Activated T-cell treated with anti-CD3 and anti-CD28 coated beads for 4 hours (primary cell): Measurements from ENCODE around the gene SNRPA1.
"Not testable (repeated sequence)": the region's sequence is repeated elsewhere in the genome, so short reads cannot be mapped to it uniquely, and the experiment has no call there.

Experiments used
- DNase-seq: peaks from one replicate; pipeline ENCODE4 v3.0.0-alpha.2; 2020

Gene SNRPA1

DNA sequence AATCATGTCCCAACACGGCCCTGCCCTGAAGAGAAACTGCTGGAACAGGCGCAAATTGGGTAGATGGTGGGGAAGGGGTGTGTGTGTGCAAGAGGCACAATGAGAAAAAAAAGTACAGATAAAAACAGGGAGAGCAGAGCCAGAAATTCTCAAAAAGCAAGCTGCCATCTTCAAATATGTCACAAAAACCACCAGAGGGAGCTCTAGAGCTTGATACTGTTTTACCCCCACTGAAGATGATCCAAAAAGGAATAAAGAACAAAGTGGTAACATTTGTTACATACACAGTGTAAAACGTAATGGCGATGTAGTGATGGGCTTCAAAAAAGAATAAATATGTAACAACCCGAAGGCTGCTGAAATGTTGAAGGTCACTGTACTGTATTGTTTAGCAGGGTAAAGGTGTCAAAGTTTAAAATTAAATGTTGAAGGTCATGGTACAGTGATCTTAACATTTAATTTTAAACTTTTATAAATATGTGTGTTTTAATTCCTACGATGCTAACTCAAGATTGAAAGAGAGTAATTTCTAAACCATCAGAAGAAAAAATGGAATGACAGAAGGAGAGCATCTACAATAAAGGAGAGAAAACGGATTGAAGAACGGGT lies 6.0 kb downstream of the SNRPA1 start:
- DNase-seq: no peak

DNA sequence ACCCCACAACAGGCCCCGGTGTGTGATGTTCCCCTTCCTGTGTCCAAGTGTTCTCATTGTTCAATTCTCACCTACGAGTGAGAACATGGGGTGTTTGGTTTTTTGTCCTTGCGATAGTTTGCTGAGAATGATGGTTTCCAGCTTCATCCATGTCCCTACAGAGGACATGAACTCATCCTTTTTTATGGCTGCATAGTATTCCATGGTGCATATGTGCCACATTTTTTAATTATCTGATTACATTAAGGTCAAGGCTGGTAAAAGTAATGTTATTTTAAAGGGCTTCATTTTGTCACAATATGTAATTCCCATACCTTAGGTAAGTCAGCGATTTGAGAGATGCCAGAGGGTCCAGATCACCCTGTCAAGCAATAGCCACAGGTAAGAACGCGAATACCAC lies 7.7 kb downstream of the SNRPA1 start:
- DNase-seq: not testable (repeated sequence)

DNA sequence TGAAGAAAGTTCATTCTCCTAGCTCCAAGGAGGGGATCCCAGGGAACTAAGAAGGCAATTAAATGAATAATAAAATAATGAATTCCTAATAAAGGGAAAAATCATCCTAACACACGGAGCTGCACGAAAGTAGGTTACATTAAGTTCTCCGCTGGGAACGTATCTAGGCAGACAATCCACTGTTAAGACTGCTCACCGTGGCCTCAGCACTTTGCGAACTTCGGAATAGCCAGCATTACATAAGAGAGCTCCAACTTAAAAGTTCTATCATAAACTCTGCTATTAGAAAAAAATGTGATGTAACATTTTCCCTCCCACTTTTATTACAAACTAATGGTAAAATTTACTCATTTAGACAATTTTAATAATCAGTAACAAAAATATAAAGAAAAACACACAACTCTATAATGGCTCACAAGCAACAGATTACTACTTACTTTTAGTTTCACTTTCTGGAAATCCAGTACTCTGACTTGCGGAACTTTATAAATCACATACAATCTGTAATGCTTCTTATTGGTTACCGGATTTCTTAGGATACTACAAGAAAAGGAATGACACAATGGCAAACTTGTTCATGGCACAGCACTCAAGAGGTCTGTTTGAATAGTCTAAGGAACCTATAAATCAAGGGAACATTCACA lies 8.5 kb downstream of the SNRPA1 start:
- DNase-seq: no peak

DNA sequence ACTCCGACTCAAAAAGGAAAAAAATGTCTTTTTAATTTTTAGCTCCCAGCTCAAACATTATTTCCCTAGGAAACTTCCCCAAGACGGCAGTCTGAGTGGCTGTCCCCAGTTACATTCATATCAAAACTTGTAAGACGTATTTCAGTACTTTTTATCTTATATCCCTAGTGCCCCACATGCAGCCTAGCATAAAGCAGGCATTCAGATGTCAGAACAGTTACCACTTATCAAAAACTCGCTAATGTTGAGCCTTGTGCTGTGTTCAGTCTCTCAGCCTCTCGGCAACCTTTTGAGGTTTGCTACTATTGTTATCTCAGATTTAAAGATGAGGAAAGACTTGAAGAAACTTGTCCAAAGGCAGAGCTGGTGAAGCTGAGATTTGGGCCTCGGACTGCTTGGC lies 11.1 kb downstream of the SNRPA1 start:
- DNase-seq: no peak

DNA sequence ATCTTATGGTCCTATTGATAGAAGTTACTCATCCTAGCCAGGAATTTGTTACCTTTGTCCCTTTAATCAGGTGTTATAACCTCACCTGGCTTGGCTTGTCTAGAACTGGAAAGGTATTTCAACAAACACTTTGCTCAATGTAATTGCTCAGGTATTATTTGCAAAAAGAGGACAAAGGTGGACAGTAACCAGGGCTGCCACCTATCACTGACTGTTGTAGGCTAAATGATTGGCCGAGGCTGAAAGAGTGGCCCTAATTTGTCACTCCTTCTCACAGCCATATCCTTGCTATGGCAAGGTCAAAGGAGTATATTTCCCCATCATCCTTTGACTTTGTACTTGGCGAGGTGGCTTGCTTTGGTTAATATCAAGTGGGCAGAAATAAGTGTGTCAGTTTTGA lies 15.0 kb downstream of the SNRPA1 start:
- no peak for DNase-seq

- DNase-seq: no peak
These were observed 17.0 kb downstream of the SNRPA1 start for GRCh38 chr15:101277943-101278564.

DNA sequence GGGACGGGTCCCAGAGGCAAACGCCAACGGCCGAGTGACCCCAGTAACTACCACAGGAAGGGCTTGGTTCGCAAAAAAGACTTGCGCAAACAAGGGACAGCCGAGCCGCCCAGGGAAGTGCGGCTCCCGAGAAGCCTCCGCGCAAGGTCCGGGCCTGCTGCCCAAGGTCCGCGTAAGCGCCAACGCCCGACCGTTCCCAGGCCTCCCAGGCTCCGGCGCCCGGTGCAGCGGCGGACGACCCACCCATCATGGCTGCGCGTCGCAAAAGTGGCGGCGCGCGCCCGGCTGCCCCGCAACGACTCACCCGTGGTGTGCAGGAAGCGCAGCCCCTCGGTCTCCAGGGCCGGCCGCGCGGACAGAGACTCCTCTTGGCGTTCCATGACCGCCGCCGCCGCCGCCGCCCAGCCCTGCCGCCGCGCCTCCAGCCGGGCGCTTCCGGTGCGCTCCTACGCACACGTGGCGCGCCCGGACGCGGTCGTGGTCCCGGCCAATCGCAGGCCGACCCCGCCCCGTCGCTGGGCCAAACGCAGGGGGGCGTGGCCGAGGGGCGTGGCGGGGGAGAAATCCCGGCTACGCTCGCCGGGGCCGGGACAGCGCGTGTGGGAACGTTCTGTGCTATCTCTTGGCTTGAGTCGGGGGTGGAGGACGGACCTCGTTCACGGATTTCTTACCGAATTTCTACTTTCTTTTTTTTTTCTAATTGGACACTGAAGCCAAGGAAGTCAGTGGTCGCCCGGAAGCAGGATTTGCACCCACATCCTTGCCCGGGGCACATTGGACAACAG lies 17.8 kb downstream of the SNRPA1 start, which contains the start of gene SELENOS:
SELENOS (minus strand) TSS at position 448 of the 785 bp plus-strand sequence; CDS start at position 380, 68 bp downstream.
- peak; percentile 84 for DNase-seq

GRCh38 chr15:101276501-101277037 lies 18.5 kb downstream of the SNRPA1 start:
- no peak for DNase-seq

DNA sequence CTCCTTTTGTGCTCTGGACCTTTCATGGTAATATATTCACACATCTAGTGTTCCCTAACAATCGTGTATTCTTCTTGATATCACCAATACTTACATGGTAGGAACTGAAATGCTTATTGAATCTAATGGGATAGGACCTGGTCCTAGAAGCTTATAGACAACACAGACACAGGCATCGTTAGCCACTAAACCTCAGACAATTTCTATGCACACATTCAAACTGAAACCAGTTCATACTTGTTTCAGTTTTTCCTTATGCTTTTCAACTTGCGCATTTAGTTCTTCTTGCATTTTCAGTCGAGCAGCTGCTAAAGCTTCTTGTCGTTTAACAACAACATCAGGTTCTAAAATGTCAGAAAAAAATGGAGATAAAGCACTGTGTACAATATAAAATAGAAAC lies 20.0 kb downstream of the SNRPA1 start:
- DNase-seq: no peak

GRCh38 chr15:101273534-101273933 lies 21.5 kb downstream of the SNRPA1 start:
- DNase-seq: no peak

- DNase-seq: no peak
These were observed 22.5 kb downstream of the SNRPA1 start for GRCh38 chr15:101272584-101272983.

DNA sequence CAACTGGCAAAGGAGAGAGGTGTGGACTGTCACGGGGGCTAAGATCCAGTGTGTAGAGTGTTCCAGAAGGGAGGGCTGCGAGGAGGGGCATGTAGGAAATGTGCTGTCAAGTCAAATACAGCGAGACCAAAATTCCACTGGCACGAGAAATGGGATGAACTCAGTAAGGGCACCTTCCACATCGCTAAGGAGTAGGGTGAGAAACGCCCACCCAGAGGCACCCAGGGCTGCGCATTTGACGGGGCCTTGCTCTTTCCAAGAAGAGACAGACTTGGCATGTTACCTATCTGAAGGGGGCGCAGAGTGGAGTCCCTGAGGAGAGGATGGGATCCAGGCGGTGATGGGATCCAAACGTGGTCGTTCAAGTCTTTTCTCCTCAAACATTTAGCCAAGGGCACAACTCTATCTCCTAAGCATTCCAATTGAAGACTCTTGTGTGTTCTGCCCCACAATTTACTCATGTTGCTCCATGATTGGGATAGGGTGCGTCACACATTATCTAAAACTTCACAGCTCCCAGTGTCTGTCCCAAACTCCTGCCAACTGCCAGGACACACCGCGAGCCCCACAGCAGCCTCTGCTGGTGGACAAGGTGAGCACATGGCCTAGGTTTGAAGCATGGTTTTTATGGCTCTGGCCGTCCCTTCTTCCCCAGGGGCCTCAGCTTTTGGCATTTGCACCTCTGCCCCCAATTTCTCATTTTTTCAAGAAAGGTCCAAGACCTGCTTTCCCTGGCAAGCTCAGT lies 25.4 kb downstream of the SNRPA1 start:
- DNase-seq: no peak

GRCh38 chr15:101267320-101268104 lies 27.5 kb downstream of the SNRPA1 start:
- no peak for DNase-seq

DNA sequence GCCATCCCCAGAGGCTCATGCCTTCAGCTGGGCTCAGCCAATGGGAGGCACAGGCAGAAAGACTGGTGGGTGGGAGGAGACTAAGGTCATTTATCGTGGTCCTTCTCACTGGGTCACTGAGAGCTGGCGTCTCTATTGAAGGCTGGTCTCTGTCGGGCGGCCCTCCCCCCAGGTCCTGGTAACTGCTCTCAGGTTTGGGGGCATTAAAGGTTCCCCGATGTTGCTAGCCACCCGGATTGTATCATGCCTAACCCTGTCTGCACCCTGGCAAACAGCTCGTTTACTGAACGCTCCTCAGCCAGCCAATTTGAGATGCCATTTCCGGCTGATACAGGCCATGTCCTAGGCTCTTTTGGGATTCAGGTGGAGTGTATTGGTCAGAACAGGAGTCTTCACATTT lies 28.3 kb downstream of the SNRPA1 start:
- DNase-seq: no peak

GRCh38 chr15:101266034-101266433 lies 29.0 kb downstream of the SNRPA1 start:
- no peak for DNase-seq

- DNase-seq: no peak
These were observed 30.0 kb downstream of the SNRPA1 start for GRCh38 chr15:101264911-101265641.

GRCh38 chr15:101264011-101264410 lies 31.0 kb downstream of the SNRPA1 start:
- DNase-seq: no peak

GRCh38 chr15:101262551-101262950 lies 32.5 kb downstream of the SNRPA1 start:
- DNase-seq: no peak

DNA sequence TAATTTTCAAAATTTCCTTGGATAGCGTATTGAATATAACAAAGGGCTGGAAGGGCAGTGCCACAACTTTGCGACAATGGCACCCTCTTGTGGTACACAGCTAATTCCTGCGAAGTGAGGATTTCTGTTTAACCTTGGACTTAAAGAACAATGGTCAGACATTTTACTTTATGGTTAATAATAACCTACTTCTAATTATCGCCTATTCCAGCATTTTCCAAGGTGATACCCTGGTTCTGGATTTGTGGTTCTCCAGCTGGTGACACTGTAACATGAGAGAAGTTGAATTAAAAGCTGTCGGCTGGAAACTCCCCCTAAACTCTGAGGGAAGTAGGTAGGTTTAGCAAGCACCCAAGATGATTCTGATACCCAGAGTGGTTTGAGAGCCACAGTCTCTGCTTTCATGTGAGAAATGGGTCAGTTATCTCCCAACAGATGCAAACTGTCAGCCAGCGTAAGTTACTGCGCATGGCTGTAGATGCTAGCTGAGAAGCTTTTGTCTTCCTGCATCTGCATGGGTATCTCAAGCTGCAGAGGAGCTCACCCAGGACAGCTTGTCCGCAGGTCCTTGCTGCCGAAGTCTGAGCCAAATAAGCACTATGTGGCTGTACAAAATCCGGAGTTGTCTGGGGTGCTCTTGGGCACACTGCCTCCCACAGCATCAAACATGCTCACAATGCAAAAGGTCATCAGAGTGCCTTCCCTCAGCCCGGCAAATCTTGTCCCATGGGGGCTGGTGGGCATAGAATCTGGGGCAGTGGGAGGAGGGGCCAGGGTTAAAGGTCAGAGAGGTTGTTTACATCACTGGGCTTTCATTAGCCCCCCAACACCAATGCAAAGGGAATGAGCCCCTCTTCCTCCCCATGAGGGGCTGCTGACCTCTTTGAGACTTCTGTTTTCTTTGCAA lies 36.6 kb downstream of the SNRPA1 start:
- DNase-seq: peak; percentile 47

DNA sequence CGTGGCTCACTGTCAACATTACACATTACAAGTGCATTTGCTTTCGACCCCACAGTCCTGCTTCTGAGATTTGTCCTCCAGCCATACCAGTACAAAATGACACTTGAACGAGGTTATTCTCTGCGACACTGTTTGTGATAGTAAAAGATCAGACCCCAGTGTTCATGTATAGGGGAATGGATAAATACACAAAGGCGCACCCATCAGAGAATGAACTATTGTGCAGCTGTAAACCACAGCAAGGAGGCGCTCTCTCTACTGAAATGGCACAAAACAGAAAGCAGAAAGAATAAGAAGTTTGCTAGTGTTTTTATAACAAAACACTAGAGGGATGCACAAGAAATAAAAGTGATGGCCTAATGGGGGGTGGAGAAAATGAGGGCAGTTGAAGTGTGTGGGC lies 38.3 kb downstream of the SNRPA1 start:
- no peak for DNase-seq
